ENCODE results near the gene TRPM3. TPM values are rescaled to one million over a fixed set of nuclear protein-coding genes. Genes with fewer than 3 reads are reported as not detected.
A peak's percentile ranks its signal among the peaks of the same experiment; 100 is the strongest.

TRPM3 gene
- total and polyA plus RNA-seq, 9 of the 15 experiments (the other 6 are each of a cell fraction or from before 2014, with no cell fraction given) = 0.04 TPM; not detected in 8

DNA sequence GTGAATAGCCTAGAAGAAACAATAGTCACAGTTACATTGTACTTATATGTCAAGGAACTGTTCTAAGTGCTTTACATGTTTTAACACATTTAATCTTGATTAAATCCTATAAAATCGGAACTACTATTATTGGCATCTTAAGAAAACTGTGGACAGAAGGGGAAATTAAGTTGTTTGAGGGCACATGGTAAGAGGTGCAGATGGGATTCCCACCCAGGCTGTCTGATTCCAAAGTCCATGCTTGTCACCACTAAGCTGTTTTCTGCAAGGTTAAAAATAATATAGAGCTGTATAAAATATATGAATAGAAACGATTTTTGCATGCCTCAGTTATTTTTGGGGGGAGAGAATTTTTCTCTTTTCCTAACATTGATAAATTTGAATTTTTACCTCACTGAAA lies 512.4 kb downstream of the TRPM3 start:
- no peak for FAIRE-seq
- no peak for TF ChIP-seq ZNF146 (CRISPR knock-in tag; IDR thresholded peaks at IDR 0.05; ENCODE audit: unreplicated experiment)
- 21% methylated on average over 2 of the region's 2 CpGs for WGBS (ENCODE audit: insufficient coverage, low coverage, missing lambda C conversion rate)
- BruUV-seq (replicated peaks) = no TSS peak
- H3K9ac ChIP-seq (ENCODE audit: insufficient read depth in 1 of 2, low read depth in 2 of 2, low read length in 2 of 2) = no peak overlapping the region
- ChIA-PET POLR2A (no interaction called here), CTCF (ENCODE audit: low intra/inter-chr PET ratio) (no interaction called here)
- H3K27ac ChIP-seq (ENCODE audit: extremely low read depth, low read depth, low read length) = no peak overlapping the region
- DNase-seq (ENCODE audit: extremely low read depth in 1 of 4, low spot score in 3 of 4) = no peak
- in situ Hi-C loops (cut with MboI) (no loop called here), intact Hi-C loops (cut with micrococcal nuclease) (loop anchor here (10.0 kb wide), 1 partner anchor 384 kb away; no protein-coding TSS in a partner anchor)
- no peak overlapping the region for H3K4me2 ChIP-seq (ENCODE audit: insufficient read depth, low read length)
- no peaks in the 10 kb centered on the region for H3K27me3 ChIP-seq (ENCODE audit: control insufficient read depth in 2 of 2, insufficient read depth in 2 of 2, low read length in 2 of 2)
- ATAC-seq = no peak
- H3K9me3 ChIP-seq (replicated peaks; ENCODE audit: control insufficient read depth, insufficient read depth, low read depth, low read length) = no peaks in the 10 kb centered on the region; the same call in 1 of the 2 replicates
- no peaks in the 10 kb centered on the region for H3K9me1 ChIP-seq (ENCODE audit: control insufficient read depth, insufficient read depth, low read length)
- no peaks in the 10 kb centered on the region; a peak in 1 of 5 replicates for H3K4me1 ChIP-seq (replicated peaks in 1 of 2; ENCODE audit: control insufficient read depth in 2 of 2, insufficient read depth in 2 of 2, low read length in 2 of 2)
- no peaks in the 10 kb centered on the region for H3K36me3 ChIP-seq (ENCODE audit: control insufficient read depth, insufficient read depth, low read length)
- H3K79me2 ChIP-seq (ENCODE audit: control insufficient read depth, insufficient read depth, low read length) = no peaks in the 10 kb centered on the region
- H2AFZ ChIP-seq (ENCODE audit: low read depth, low read length) = no peak overlapping the region
- no peak overlapping the region for H3K4me3 ChIP-seq
- no peaks in the 10 kb centered on the region for H4K20me1 ChIP-seq (replicated peaks; ENCODE audit: control insufficient read depth, insufficient read depth, low read length)

DNA sequence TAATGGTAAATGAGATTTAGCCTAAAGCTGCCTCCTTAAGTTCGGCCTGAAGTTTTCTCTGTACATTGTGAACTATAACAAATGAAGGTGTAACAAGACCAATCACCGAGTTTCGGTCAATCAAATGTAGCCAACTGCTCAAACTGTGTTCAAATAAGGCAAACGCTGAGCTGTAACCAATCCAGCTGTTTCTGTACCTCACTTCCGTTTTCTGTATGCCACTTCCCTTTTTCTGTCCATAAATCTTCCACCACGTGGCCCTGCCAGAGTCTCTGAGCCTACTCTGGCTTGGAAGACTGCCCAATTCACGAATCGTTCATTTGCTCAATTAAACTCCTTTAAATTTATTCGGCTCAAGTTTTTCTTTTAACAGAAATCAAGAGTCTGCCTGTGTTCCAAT lies 513.5 kb downstream of the TRPM3 start:
- DNase-seq (ENCODE audit: extremely low read depth in 1 of 4, low spot score in 3 of 4) (peak in 1 of 4 experiments; percentile 35), ATAC-seq (peak; percentile 37; the same call in 1 of the 3 replicates), FAIRE-seq (no peak)
- Histone ChIP-seq H3K36me3 (ENCODE audit: control insufficient read depth, insufficient read depth, low read length) (no peaks in the 10 kb centered on the region), H3K4me3 (no peak overlapping the region), H3K79me2 (ENCODE audit: control insufficient read depth, insufficient read depth, low read length) (no peaks in the 10 kb centered on the region), H2AFZ (ENCODE audit: low read depth, low read length) (peak overlapping the region; percentile 72), H3K9me3 (replicated peaks; ENCODE audit: control insufficient read depth, insufficient read depth, low read depth, low read length) (no peaks in the 10 kb centered on the region; the same call in 1 of the 2 replicates), H3K27ac (ENCODE audit: extremely low read depth, low read depth, low read length) (no peak overlapping the region; the same call in 2 of the 3 replicates), H3K4me2 (ENCODE audit: insufficient read depth, low read length) (no peak overlapping the region), H3K4me1 (replicated peaks in 1 of 2; ENCODE audit: control insufficient read depth in 2 of 2, insufficient read depth in 2 of 2, low read length in 2 of 2) (no peaks in the 10 kb centered on the region; a peak in 1 of 5 replicates), H3K9me1 (ENCODE audit: control insufficient read depth, insufficient read depth, low read length) (no peaks in the 10 kb centered on the region), H3K9ac (ENCODE audit: insufficient read depth in 1 of 2, low read depth in 2 of 2, low read length in 2 of 2) (no peak overlapping the region), H4K20me1 (replicated peaks; ENCODE audit: control insufficient read depth, insufficient read depth, low read length) (no peaks in the 10 kb centered on the region), H3K27me3 (ENCODE audit: control insufficient read depth in 2 of 2, insufficient read depth in 2 of 2, low read length in 2 of 2) (no peaks in the 10 kb centered on the region)
- ChIA-PET CTCF (ENCODE audit: low intra/inter-chr PET ratio) (no interaction called here), POLR2A (no interaction called here)
- WGBS (ENCODE audit: insufficient coverage, low coverage, missing lambda C conversion rate) = 19% methylated on average over 9 of the region's 9 CpGs
- no TSS peak for BruUV-seq (replicated peaks)
- in situ Hi-C loops (cut with MboI) (no loop called here), intact Hi-C loops (cut with micrococcal nuclease) (loop anchor here (10.0 kb wide), 1 partner anchor 383 kb away; no protein-coding TSS in a partner anchor)
- TF ChIP-seq ELF1 (tag; IDR thresholded peaks at IDR 0.05) (peak; percentile 62), EWSR1 (IDR thresholded peaks at IDR 0.05; ENCODE audit: borderline replicate concordance, low read depth, partially characterized antibody) (no peak), NCOA6 (IDR thresholded peaks at IDR 0.05) (no peak), ARID1B (IDR thresholded peaks at IDR 0.05) (0 out of 2 replicates have a peak, but pooled peaks have one; percentile 17)
- TF ChIP-seq, protein P1, sequence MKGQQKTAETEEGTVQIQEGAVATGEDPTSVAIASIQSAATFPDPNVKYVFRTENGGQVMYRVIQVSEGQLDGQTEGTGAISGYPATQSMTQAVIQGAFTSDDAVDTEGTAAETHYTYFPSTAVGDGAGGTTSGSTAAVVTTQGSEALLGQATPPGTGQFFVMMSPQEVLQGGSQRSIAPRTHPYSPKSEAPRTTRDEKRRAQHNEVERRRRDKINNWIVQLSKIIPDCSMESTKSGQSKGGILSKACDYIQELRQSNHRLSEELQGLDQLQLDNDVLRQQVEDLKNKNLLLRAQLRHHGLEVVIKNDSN (CRISPR knock-in tag; IDR thresholded peaks at IDR 0.05) = peak; percentile 83
- TF ChIP-seq, protein P2, sequence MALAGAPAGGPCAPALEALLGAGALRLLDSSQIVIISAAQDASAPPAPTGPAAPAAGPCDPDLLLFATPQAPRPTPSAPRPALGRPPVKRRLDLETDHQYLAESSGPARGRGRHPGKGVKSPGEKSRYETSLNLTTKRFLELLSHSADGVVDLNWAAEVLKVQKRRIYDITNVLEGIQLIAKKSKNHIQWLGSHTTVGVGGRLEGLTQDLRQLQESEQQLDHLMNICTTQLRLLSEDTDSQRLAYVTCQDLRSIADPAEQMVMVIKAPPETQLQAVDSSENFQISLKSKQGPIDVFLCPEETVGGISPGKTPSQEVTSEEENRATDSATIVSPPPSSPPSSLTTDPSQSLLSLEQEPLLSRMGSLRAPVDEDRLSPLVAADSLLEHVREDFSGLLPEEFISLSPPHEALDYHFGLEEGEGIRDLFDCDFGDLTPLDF (CRISPR knock-in tag; IDR thresholded peaks at IDR 0.05) = no peak

Measured in K562 (cell line).